OCI-LY7 (cell line): ENCODE results near the gene GNAZ.

Source experiments
- CTCF ChIP-seq: fragments of 200-600 bp; sonication (generic); conservative IDR thresholded peaks from 2 replicates; pipeline ENCODE4 v1.5.1; 2014; ENCODE audit warnings: mild to moderate bottlenecking, antibody characterized with exemption, low read length, moderate library complexity, mixed read lengths
- EZH2phosphoT487 ChIP-seq: fragments of 200-600 bp; sonication (generic); IDR thresholded peaks from 2 replicates; pipeline ENCODE4 v1.6.1; 2018; ENCODE audit warnings: low read depth, borderline replicate concordance, mild to moderate bottlenecking, mixed run types, antibody characterized with exemption, low read length, moderate library complexity, mixed read lengths

- TF ChIP-seq CTCF (no peak), EZH2phosphoT487 (no peak)
Measured at GRCh38 chr22:23117275-23117674, 47.0 kb downstream of the GNAZ start.
